Measurements from ENCODE around the gene TNFAIP2.

Gene TNFAIP2

DNA sequence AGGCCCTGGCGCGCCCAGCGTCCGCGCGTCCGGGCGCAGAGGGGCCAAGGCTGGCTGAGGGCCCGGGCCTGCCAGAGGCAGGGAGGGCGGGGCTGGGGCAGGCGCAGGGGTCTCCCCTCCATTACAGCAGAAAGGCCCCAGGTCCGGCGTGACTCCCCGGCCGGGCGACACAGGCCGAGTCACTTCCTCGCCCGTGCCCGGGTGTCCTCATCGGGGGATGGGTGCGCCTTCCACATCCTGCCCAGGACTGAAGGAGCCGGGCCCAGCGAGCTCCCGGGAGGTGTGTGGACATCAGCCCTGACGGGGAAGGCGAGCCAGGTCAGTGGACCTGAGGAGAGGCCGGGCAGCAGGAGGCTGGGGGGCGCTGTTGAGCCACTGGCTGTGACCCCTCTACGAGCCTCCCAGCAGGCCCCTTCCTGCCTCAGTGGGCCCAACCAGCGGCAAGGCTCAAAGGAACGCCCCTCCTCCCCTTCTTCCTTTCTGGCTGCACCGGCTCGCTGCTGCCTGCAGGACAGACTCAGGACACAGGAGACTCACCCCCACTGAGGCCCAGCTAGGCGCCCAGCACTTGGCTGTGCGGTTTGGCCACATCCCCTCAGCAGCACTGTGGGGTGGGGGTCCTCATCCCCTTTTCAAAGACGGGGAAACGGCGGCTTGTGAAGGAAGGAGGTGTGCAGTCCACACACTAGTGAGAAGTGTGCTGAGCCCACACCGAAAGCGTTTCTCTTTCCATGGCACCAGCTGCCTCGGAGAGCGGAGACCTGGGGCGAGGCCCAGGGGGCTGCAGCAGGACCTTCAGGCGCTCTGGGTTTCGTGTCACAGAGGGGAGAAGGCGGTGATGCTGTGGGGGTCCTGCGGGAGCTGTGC is 606 bp downstream of the TNFAIP2 start:
- no peak for DNase-seq

DNA sequence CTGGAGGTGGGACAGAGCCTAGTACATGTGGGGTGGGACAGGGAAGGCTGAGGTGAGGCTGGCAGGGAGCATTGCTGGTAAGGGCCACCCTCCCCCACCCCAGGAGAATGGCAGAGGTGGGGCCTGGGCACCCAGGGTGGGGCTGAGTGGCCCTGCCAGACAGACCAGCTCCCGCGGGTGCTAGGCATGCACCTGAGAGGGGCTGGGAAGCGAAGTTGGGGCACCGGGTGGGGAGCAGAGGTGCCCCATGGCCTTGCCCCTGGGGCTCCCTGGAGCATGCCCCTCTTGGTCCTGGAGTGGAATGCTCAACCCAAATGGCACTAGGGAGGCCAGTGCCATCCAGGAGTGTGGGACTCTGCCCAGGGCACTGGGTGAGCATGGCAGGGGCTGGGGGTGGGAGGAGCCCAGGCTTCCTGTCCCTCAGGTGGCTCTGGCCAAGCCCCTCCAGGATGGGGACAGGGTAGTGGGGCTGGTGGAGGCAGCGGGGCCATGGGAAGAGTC is 1.3 kb downstream of the TNFAIP2 start:
- DNase-seq: no peak

DNA sequence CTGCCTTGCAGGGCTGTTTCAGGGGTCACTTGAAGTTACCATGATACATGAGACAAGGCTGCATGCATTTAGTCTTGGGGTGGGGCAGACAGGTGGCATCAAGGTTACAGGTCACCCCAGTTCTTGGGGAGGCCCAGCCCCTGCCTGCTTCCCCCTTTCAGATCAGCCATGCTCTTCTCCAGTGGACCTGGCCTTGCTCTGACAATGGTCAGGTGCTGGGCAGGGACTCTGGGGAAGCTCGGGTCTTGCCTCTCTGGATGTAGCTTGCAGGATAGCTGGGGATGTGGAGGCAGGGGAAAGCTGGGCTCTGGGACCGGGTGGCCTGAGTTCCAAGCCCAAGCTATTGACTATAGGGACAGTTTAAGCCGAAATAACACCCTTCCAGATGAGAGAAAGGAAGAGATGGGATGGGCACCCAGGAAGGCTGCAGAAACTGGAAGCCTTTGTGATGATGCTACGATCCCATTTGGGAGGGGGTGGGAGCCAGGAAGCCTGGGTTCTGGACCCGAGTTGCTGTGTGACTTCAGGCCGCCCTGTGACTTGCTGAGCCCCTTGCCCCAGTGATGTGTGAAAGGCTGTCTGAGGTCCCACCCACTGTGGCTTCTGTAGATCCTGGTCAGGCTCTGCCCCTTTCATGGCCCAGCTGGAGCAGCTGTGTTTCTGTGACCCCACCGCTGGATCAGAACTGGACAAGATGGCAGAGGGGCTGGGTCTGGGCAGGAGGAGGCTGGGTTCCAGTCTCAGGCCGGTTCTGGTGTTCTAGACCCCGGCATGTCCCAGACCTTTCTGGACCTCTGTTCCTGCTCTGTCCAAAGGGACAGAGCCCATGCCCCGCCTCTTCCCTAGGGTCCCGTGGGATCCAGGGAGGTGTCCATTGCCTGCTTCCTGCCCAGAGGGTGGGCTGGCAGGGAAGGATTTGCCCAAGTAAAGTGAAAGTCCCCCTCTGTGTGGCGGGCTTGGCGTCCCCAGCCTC is 2.1 kb downstream of the TNFAIP2 start:
- no peak for DNase-seq

DNA sequence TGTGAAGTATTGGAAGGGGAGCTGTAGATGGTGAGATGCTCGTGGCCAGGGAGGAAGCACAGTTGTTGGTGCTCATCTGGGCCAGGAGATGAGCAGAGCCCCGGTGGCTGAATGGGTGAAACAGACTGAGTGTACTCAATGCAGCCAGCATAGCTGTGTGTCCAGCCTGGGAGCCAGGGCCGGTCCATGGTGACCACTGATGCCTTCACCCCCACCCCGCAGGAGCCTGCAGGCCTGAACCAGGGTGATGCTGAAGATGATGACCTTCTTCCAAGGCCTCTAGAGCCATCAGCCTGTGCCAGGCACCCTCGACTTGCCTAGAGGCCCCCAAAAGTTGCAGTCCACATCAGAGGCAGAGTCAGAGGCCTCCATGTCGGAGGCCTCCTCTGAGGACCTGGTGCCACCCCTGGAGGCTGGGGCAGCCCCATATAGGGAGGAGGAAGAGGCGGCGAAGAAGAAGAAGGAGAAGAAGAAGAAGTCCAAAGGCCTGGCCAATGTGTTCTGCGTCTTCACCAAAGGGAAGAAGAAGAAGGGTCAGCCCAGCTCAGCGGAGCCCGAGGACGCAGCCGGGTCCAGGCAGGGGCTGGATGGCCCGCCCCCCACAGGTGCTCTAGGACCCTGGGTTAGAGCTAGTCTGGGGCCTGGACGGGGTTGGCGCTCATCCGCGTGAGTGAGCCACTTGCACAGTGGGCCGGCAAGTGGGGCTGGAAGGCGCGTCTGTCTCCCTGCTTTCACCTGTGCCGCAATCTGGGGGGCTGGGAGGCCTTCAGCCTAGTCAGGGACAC is 3.0 kb downstream of the TNFAIP2 start:
- DNase-seq: no peak

DNA sequence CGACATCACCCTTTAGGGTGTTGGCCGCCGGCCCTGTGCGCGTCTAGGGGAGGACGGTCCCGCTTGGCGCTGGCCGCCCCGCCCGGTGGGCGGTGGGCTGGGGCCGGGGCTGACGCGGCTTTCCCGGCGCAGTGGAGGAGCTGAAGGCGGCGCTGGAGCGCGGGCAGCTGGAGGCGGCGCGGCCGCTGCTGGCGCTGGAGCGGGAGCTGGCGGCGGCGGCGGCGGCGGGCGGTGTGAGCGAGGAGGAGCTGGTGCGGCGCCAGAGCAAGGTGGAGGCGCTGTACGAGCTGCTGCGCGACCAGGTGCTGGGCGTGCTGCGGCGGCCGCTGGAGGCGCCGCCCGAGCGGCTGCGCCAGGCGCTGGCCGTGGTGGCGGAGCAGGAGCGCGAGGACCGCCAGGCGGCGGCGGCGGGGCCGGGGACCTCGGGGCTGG is 3.6 kb downstream of the TNFAIP2 start:
- no peak for DNase-seq

DNA sequence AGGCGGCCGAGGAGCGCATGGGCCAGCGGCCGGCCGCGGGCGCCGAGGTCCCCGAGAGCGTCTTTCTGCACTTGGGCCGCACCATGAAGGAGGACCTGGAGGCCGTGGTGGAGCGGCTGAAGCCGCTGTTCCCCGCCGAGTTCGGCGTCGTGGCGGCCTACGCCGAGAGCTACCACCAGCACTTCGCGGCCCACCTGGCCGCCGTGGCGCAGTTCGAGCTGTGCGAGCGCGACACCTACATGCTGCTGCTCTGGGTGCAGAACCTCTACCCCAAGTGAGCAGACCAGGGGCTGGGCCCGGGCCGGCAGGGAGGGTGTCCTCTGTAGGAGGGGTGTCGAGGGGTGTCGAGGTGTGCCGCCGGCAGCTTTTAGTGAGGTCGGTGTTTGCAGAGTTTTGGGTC is 4.1 kb downstream of the TNFAIP2 start:
- DNase-seq: no peak

DNA sequence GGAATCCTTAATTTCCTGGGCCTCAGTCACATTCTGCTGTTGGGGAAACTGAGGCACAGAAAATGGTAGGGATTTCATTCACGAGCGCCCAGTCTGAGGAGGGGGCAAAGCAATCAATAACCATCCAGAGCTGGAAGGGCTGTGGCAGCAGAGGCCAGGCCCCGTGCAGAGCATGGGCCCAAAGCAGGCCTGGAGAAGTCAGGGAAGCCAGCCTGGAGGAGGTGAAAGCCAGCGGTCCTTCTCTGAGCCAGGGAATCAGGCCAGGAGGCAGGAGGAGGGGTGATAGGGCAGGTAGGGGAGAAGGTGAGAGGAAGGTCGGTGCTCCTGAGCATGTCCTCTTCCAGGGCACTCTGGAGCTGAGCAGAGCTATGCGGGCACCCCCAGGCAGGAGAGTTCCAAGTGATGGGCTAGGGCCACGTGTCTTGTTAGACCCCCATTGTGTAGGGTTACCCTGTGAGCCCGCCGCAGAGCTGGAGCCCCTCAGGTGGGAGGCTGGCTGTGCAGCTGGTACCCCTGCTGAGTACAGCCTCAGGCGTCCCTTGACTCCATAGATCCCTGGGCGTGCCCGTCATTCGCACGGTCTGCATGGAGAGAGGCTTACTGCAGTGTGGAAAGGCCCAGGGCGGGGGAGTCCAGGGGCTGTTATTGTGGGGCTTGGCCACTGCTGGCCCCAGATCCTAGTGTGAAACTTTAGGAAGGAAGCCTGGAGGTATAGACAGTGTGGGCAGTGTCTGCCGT is 4.8 kb downstream of the TNFAIP2 start:
- no peak for DNase-seq

- DNase-seq: no peak
Measured at GRCh38 chr14:103128631-103129300, 5.5 kb downstream of the TNFAIP2 start.

DNA sequence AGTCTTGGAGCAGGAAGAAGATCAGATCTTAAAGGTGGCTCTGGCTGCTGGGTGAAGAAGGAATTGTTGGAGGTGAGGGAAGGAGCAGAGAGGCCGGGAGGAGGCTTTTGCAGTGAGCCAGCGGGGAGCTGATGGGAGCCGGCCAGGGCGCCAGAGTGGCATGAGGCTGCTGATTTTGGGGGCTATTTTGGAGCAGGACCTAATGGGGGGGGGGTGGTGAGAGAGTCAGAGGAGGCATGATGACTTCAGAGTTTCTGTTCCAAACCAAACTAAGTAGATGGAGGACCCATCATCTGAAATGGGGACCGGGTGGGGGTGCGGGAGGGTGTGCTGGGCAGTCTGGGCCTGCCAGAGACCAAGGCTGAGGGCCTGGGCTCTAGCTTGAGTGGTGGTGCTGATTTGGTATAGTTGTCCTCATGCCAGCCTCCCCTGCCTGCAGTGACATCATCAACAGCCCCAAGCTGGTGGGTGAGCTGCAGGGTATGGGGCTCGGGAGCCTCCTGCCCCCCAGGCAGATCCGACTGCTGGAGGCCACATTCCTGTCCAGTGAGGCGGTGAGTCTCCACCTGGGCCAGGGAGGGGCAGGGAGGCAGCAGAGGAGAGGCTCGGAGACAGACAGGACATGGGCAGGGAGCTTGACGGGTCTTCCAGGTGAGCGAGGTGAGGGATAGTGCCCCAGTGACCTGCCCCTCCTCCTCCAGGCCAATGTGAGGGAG is 6.2 kb downstream of the TNFAIP2 start:
- no peak for DNase-seq

- DNase-seq: no peak
Measured at GRCh38 chr14:103130017-103130764, 6.9 kb downstream of the TNFAIP2 start.

GRCh38 chr14:103130965-103131364 is 7.7 kb downstream of the TNFAIP2 start:
- no peak for DNase-seq

DNA sequence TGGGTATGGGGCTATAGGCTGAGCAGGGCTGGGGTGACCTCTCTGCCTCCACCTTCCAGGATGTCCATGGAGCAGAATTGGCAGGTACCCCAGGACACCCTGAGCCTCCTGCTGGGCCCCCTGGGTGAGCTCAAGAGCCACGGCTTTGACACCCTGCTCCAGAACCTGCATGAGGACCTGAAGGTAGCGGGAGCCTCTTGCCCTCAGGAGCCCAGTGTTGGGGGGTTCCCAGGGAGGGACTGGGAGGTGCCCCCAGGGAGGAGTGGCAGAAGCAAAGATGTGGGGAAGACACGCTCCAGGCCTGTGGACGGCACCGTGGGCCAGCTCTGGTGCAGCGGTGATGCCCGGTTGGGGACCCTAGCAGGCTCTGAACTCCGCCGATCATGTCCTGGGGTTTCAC is 8.3 kb downstream of the TNFAIP2 start:
- DNase-seq: no peak

DNA sequence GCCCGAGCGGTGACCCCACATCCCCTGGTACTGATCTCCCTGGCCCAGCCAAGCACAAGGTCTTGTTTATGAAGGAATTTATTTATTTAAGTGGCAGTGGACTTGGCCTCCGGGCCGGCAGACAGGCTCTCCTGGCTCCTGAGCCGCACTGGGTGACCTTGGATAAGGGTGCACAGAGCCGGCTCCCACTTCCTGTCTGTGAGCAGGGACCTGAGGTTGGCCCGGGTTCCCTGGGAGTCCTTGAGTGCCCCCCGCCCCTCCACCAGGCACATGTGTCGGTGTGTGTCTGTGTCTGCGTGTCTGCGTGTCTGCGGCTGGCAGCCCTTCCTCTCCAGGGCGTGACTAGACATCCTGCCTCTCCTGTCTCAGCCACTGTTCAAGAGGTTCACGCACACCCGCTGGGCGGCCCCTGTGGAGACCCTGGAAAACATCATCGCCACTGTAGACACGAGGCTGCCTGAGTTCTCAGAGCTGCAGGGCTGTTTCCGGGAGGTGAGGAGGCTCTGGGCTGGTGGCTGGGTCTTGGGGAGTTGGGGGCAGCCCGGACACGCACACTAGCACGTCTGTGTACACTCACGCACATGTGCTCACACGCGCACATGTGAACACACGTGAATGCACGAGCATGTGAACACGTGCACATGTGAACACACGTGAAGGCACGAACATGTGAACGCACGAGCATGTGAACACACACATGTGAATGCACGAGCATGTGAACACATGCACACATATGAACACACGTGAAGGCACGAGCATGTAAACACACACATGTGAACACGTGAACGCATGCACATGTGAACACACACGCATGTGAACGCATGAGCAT is 9.3 kb downstream of the TNFAIP2 start:
- DNase-seq: no peak

GRCh38 chr14:103133210-103134140 is 10.2 kb downstream of the TNFAIP2 start:
- DNase-seq: no peak

DNA sequence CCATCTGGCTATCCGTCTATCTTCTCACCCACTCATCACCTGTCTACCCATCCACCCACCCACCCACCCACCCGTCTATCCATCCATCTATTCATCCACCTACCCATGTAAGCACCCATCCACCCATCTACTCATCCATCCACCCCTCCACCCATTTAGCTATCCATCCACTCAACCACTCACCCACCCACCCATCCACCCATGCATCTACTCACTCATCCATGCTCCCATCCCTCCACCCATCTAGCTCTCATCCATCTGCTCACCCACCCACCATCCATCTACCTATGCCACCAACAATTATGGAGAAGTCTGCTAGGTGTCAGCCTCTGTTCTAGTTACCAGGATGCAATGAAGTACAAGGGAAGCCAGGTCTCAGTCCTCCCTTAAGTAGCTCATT is 11.1 kb downstream of the TNFAIP2 start:
- DNase-seq: no peak

- DNase-seq: no peak
Measured at GRCh38 chr14:103134919-103135318, 11.7 kb downstream of the TNFAIP2 start.

GRCh38 chr14:103135333-103136260 is 12.3 kb downstream of the TNFAIP2 start:
- no peak for DNase-seq
